GM10847 (cell line): ENCODE results near the gene TTC34.

Experiments used
- POLR2A ChIP-seq: IDR thresholded peaks from 2 replicates; pipeline ENCODE4 v1.6.1; 2011; ENCODE audit not compliant: insufficient read length; ENCODE audit errors: extremely low read depth

The TTC34 gene

GRCh38 chr1:2609319-2610035 is 192.0 kb downstream of the TTC34 start:
- no peak for TF ChIP-seq POLR2A

GRCh38 chr1:2607641-2608091 is 193.8 kb downstream of the TTC34 start:
- TF ChIP-seq POLR2A = no peak

GRCh38 chr1:2606881-2607621 is 194.4 kb downstream of the TTC34 start:
- TF ChIP-seq POLR2A = no peak

GRCh38 chr1:2606396-2606880 is 195.1 kb downstream of the TTC34 start:
- TF ChIP-seq POLR2A = no peak

GRCh38 chr1:2605509-2606395 is 195.7 kb downstream of the TTC34 start:
- no peak for TF ChIP-seq POLR2A

- no peak for TF ChIP-seq POLR2A
Observed at GRCh38 chr1:2604844-2605508, 196.5 kb downstream of the TTC34 start.

- TF ChIP-seq POLR2A = no peak
Observed at GRCh38 chr1:2604156-2604843, 197.2 kb downstream of the TTC34 start.

GRCh38 chr1:2603521-2604155 is 197.9 kb downstream of the TTC34 start:
- TF ChIP-seq POLR2A = no peak

- no peak for TF ChIP-seq POLR2A
Observed at GRCh38 chr1:2602866-2603520, 198.5 kb downstream of the TTC34 start.

- TF ChIP-seq POLR2A = no peak
Observed at GRCh38 chr1:2602311-2602835, 199.1 kb downstream of the TTC34 start.

GRCh38 chr1:2601721-2602303 is 199.7 kb downstream of the TTC34 start:
- no peak for TF ChIP-seq POLR2A

- TF ChIP-seq POLR2A = no peak
Observed at GRCh38 chr1:2598329-2598931, 203.1 kb downstream of the TTC34 start.
